Measurements from ENCODE around the gene CLEC2L.

DNA sequence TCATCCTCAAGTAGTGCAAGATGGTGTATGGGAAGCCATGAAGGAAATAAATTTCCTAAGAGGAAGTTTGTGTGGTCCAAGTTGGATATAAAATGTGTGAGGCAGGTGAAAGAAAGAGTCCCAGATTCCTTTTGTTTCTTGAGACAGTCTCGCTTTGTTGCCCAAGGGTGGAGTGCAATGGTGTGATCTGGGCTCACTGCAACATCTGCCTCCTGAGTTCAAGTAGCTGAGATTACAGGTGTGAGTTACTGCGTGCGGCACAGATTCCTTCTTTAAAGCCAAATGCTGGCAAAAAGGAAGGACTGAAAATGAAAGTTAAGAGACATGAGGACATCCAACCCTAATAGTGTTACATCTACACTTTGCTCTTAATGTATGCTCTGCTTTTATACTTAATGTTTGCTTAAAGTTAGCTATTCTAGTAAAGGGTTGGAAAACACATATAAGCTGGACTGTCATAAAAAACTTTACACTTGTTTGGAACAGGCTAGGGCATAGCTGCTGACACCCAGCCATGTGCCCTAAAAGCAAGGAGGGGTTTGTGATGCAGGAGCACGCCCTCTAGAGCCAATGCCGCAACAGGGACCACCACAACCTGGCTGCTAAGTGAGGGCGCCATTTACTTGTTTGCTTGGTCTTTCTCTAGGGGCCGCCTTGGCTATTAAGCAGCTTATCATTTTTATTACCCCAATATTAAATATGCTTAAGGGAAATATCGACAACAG lies 34.5 kb downstream of the CLEC2L start:
- TF ChIP-seq, protein P1, sequence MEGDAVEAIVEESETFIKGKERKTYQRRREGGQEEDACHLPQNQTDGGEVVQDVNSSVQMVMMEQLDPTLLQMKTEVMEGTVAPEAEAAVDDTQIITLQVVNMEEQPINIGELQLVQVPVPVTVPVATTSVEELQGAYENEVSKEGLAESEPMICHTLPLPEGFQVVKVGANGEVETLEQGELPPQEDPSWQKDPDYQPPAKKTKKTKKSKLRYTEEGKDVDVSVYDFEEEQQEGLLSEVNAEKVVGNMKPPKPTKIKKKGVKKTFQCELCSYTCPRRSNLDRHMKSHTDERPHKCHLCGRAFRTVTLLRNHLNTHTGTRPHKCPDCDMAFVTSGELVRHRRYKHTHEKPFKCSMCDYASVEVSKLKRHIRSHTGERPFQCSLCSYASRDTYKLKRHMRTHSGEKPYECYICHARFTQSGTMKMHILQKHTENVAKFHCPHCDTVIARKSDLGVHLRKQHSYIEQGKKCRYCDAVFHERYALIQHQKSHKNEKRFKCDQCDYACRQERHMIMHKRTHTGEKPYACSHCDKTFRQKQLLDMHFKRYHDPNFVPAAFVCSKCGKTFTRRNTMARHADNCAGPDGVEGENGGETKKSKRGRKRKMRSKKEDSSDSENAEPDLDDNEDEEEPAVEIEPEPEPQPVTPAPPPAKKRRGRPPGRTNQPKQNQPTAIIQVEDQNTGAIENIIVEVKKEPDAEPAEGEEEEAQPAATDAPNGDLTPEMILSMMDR (conservative IDR thresholded peaks at IDR 0.05; ENCODE audit: low read depth, low read length): no peak
- no peak for TF ChIP-seq EZH2 (IDR thresholded peaks at IDR 0.05; ENCODE audit: borderline replicate concordance, low read depth, low read length, poor library complexity, severe bottlenecking)

Data from A673 (cell line).